Hematopoietic multipotent progenitor cell treated with erythropoietin and hydrocortisone succinate and interleukin-3 and kit ligand, for 15 days (in vitro differentiated cells): ENCODE results near the gene ANKRD39.
A peak's percentile ranks its signal among the peaks of the same experiment; 100 is the strongest.
"Not testable (repeated sequence)": the region's sequence is repeated elsewhere in the genome, so short reads cannot be mapped to it uniquely, and the experiment has no call there.

ENCODE experiments used
- DNase-seq: peaks from one replicate; pipeline ENCODE4 v3.0.0-alpha.2; 2015; ENCODE audit warnings: low spot score

Gene ANKRD39, protein sequence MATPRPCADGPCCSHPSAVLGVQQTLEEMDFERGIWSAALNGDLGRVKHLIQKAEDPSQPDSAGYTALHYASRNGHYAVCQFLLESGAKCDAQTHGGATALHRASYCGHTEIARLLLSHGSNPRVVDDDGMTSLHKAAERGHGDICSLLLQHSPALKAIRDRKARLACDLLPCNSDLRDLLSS

DNA sequence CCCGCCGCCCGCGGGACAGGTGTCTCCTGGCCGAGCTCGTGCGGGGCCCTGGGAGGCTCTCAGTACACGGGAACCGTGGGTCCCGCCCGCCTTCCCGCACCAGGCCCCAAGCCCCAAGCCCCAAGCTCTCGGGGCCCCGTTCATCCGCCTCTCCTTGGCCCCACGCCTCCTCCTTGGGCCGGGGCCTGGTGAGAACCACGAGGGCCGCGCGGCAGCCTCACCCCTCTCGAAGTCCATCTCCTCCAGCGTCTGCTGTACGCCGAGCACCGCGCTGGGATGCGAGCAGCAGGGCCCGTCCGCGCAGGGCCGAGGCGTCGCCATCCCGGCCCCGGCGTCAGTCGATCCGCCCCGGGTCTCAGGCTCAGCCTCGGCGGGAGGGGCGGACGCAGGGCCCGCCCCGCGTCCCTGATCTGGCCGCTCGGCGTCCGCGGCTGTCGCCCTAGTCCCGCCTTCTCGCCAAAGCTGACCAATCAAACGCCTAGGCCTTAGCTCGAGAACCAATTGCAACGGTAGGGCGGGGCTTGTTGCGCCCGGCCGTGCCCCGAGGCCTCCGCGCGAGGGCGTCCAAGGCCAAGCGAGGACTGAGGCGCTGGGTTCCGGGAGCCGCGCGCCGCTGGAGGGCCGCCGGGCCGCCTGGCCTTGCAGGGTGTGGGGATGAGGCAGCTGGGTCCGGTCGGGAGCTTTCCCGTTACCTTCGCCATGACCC lies at the start of gene ANKRD39:
Gene ANKRD39 (minus strand): TSS at position 350 of the 706 bp plus-strand sequence. CDS start 29 bp downstream, at position 321.
- DNase-seq: peak; percentile 99

DNA sequence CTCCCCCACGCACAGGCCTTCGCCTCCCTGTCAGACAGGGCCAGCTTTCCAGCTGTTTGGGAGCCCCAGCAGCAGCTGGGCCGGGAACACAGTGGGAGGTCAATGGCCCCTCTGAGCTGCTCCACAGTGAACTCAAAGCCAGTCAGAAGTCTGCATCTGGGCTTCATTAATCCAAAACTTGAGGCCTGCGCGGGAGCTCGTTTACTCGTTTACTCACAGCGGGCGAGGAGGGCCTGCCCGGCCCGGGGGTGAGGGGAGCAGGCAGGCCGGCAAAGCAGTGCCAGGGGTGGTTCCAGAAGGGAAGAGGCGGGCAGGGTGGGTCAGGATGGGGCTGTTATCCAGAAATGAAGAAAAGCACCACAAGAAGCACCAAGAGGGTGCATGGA lies 48.9 kb upstream of the ANKRD39 start:
- DNase-seq: no peak

DNA sequence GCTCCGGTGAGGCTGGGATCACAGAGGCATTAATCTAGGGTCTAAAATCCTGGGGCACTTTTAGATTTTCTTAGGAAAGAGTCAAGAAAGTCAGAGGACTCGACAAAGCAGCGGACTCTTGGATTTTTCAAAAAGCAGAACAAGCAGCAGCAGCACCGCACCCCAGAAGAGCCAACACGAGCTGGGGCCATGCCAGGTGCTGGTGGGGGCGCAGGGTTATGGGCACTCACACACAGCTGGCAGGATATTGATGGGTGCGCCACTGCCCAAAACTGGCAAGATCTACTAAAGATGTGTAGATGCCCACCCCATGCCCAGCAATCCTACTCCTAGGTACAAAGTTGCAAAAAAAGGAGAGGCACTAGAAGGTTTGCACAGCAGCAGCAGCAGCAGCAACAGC lies 46.0 kb upstream of the ANKRD39 start:
- DNase-seq: no peak

DNA sequence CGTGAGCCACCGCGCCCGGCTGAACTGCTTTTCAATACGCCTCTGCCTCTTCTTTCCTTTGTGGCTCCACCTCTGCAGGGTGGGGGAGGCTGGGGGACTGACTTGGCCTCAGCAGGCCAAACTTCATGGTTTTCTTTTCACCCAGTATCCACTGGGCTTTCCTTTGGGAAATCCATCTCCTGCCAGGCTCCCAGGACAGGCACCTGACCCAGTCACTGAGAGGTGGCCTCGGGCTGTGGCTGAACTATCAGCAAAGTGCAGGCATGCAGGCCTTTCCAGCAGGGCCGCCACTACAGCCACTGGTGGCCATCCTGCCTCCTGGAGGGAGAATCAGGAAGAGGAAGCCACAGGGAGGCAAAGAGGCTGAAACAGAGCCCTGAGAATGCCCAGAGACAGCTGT lies 45.5 kb upstream of the ANKRD39 start:
- DNase-seq: no peak

DNA sequence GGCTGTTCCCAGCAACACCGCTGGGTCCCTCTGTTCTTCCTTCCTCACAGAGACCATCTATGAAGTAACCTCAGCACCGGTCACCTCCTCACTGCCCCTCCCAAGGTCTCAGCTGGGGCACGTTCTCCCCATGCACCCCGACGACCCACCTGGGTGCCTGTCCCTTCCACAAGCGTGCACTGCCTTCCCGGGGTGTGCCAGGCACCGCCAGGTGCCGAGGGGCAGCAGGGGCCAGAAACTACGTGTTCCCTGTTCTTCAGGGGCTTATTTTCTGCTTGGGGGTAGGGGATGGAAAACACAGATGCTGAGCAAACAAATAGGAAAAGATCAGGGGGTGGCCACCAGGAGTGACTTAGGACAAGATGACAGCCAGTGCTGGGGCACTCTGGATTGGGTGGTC lies 42.4 kb upstream of the ANKRD39 start:
- no peak for DNase-seq

DNA sequence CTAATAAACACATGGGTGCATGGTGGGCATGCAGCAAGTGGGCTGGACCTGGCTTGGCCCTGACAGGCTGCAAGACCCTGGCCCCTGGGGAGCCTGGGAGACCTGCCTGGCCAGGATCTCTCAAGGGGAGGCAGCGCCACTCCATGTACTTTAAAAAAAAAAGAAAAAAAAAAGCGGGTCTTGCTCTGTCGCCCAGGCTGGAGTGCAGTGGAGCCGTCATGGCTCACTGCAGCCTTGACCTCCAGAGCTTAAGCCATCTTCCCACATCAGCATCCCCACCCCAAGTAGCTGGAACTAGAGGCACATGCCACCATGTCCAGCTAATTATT lies 41.6 kb upstream of the ANKRD39 start:
- no peak for DNase-seq

DNA sequence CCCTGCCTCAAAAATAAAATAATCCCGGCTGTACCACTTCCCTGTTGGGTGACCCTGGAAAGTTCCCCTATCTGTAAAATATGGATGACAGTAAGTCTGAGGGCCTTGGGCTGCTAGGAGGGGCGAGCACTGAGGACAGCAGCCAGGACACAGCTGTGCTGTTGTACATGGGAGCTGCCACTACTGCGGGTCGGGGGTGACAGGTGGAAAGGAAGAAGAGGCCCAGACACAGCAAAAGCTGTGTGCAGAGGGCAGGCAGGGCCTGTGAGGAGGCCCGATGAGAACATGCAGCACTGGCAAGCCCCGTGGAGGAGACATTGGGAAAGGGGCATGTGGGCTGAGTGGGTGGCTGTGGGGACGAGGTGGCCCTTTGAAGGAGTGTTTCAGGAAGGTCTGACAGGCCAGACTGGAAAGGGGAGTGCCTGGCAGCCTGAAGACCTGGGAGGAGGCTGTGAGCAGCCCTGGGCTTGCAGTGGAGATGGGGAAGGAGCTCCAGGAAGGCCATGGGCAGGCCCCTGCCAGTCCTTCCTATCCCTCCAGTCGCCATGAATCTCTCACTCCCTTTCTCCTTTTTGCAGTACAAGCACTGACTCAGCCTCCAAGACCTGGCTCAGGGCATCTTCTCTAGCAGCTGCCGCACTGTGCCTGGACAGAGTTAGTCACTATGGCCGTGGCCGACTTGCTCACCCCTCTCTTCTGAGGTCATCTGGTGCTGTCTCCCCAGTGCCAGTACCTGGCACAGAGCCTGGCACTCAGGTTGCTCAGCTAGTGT lies 41.0 kb upstream of the ANKRD39 start:
- no peak for DNase-seq

DNA sequence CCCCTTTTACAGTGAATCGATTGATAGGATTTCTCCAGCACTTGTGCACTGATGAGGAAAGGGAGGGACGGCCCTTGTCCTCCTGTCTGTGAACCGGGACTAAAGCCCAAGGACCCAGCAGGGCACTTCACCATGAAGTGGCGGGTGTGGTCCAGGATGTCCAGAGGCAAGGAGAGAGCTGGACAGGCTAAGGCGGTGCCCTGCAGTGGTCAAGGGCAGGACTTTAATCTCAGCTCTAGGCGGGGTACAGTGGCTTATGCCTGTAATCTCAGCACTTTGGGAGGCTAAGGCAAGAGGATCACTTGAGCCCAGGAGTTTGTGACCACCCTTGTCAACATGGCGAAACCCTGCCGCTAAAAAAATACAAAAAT lies 40.3 kb upstream of the ANKRD39 start:
- no peak for DNase-seq

DNA sequence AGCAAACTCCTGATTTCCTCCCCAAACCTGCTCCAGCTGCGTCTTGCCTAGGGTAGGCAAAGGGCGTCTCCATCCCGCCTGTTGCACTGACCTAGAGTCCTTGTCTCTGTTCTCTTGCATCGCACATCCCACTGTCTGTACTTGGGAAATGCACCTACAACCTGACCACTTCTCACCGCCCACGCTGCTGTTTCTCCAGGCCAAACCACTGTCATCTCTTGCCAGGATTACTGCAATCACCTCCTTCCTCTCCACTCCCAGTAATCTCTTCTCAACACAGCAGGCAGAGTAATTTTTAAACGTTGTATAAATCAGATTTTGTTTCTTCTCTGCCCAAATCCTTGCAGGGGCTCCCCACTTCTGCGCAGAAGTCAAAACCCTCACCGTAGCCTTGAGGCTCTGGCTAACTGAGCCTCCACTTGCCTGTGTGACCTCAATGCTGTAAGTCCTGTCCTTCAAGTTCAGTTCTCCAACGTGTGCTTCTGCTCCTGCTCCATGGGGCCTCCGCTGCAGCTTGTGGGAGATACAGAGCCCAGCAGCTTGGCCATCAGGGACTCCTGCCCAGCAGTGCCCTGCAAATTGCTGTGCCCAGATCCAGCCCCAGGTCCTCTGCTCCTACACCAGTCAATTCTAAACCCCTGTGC lies 39.8 kb upstream of the ANKRD39 start:
- DNase-seq: no peak

DNA sequence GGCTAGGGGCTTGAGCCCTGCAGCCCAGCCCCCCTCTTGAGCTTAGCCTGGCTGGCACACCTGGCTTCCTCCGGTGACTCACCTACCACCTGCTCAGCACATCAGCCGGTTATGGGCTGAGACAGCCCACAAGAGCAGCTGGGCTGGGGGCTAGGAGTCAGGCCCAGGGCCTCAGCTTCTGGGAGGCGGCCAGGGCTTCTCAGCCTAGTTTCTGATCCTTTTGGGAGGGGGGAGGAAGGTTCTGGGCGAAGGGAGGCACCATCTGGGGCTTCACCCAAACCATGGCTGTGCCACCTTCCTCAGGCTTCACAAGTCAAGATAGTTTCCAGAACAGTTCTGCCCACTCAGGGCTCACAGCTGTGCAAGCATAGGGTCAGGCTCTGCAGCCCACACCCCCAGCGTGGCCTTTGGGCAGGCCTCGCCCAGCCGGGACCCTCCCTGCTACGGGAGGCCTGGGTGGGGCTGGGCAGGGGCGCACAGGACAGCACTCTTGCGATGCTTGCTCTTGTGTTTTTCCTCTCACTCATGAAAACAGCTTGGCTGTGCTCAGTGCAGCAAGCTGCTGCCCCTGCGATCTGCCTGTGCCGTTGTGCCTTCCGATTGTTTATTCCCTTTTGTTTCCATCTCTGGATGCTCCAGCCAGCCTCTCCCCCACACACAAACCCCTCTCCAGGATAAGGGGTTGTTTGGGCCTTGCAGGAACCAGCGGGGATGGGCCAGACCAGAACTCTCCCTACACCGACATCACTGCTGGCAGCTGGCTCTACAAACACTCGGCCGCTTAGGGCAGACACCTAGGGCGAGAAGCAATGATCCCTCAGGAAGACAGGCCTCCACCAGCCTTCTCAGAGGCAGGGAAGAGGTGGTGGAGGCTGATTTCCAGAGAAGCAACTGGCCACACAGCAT lies 38.2 kb upstream of the ANKRD39 start:
- no peak for DNase-seq

DNA sequence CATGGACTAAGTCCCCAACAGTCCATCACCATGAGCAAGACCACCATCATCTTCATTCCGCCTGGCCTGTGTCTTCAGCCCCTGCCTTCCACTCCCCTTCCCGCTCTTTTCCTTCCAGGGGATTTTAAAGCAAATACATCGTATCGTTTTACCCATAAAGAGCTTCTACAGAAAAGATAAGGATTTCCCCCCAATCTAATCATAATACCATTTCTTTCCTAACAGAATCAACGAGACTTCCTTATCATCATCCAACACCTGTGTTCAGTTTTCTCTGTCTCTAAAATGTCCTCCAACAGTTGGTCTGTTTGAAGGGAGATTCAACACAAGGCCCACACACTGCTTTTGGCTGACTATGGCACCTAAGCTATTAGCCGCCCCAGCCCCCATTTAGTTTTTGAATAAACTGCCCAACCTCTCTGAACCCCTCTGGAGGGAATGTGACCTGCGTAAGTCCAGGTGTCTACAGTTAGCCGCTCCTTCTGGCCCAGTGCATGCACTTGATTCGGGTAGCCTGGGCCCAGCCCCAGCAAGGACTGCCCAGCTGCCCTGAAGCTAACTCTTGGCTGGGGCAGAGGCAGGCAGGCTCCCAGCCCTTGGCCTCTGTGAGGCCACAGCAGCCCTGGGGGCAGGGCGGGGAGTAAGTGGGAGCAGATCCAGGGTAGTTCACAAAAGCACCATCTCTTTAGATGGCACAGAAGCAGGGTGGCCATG lies 37.4 kb upstream of the ANKRD39 start:
- DNase-seq: peak; percentile 39

DNA sequence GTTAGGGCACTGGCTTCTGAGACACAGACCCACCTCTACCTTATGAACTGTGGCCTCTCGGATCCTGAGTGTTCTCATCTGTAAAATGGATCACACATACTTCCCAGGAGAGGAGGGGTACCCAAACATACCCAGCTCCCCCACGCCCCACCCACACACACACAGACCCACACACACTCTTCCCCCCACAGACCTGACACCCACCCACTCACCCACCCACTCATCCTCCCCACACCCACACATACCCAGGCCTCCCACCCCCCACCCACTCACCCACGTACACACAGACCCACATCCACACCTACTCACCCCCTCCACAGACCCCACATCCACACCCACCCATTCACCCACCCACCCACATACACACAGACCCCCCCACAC lies 36.3 kb upstream of the ANKRD39 start:
- DNase-seq: no peak

DNA sequence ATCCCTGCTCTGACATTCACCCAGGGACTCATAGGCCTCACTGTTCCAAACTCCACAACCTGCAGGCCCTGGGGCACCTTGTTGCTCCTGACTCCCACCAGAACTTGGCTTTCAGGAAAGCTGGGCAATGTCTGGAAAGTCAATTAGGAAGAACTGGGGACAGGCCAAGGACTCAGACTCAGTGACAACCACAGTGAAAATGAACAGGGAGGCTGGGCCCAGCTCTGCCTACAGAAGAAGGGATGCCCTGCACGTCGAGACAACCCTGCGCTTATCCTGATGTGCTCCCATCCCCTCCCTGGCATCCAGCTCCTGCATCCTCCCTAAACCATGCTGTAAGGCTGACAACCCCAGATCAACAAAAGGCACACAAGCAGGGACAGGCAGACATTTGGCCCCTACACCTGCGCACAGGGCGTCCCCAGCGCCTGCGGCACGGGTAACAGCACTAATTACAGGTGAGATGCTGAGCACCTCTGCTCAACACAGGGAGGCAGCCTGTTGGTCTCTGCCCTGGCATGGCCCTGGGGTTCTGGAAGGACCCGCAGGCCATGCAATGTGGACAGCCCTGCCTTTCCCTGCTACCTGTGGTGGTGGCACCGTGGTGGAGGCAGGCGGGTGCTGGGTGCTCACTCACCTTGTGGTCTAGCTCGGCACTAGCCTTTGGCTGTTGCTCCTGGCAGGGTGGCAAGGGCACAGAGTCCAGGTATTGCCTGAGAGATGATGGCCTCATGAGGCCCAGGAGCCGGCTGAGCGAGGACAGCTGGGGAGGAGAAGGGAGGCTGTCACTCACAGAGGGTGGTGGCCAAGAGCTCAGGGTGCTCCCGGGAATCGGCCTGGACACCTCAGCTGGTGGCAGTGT lies 35.7 kb upstream of the ANKRD39 start:
- DNase-seq: no peak

DNA sequence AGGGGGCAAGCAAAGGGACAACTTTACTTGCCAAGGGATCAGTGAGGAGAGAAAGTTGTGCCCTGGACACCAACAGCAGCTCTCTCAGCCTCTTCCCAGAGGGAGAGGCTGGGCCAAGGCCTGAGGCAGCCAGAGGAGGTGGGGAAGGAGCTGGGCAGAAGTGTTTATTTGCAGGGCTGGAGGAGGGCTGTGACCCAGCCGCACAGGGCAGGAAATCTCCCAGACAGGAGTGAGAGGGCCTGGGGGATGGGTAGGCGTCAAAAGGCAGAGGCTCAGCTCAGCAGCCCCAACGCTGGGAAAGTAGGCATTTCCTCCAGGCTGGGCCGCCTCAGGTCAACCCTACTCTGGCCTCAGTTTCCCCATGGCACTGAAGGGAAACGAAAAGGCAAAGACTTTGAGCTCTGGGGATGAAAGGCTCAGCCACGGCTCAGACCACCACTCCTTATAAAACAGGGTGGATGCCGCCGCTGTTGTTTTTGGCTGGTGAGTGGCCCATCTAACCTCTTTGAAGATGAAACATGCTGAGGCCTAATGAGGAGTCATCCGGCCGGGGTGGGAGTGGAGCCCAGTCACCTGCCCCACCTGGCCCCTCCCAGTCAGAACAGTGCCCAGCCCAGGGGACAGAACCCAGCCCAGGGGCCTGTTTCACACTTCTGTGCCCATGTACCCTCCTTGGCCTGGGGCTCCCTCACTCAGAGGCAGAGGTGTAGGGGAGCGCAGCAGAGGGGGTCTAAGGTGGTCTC lies 33.9 kb upstream of the ANKRD39 start:
- no peak for DNase-seq

DNA sequence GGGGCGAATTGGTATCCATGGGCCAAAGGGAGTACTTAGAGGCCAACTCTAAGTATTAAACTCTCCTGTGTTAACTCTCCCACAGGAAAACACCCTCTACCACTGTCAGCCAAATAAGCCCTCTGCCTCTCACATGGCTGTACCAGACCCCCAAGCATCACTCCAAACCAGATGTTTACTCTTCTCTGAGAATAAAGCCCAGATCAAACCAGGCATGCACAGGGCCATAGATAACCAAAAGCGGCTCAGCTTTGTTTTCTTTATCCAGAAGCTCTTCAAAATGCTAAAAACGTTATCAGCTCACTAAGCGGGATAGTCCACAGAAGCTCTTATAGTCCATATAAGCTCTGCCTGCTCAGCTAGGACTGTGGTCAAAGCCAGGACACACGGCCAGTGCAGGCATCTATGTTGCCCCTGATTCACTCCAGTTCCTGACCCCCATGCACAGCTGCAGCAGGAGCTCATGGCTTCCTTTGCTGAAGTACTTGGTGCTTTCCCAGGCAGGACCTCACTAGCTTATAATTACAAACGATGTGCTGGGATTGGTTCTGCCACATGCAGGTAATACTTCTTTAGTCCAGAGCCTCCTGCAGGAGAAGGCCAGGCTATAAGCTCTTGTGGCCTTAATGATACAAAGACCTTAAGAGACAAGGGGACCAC lies 33.0 kb upstream of the ANKRD39 start:
- no peak for DNase-seq

DNA sequence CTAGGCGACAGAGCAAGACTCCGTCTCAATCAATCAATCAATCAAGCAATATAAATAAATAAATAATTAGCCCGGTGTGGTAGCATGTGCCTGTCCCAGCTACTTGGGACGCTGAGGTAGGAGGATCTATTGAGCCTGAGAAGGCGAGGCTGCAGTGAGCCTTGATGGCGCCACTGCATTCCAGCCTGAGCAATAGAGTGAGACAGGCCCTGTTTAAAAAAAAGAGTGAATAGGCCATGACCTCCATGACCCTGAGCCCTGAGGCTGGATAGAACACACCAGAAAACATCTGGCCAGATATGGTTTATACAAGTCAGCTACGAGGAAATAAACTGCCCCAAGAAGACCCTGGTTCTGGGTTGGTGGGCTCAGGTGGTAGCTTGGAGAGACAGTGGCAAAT lies 32.4 kb upstream of the ANKRD39 start:
- no peak for DNase-seq

DNA sequence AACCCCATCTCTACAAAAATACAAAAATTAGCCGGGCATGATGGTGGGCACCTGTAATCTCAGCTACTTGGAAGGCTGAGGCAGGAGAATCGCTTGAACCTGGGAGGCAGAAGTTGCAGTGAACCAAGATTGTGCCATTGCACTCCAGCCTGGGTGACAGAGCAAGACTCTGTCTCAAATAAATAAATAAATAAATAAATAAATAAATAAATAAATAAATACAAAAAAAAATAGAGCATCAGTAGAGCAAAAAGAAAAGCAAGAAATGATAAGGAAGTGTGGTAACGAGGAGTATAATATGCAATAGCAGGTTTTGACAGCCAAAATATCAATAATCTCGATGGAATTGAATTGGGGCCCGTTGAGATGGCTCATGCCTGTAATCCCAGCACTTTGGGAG lies 31.7 kb upstream of the ANKRD39 start:
- not testable (repeated sequence) for DNase-seq

DNA sequence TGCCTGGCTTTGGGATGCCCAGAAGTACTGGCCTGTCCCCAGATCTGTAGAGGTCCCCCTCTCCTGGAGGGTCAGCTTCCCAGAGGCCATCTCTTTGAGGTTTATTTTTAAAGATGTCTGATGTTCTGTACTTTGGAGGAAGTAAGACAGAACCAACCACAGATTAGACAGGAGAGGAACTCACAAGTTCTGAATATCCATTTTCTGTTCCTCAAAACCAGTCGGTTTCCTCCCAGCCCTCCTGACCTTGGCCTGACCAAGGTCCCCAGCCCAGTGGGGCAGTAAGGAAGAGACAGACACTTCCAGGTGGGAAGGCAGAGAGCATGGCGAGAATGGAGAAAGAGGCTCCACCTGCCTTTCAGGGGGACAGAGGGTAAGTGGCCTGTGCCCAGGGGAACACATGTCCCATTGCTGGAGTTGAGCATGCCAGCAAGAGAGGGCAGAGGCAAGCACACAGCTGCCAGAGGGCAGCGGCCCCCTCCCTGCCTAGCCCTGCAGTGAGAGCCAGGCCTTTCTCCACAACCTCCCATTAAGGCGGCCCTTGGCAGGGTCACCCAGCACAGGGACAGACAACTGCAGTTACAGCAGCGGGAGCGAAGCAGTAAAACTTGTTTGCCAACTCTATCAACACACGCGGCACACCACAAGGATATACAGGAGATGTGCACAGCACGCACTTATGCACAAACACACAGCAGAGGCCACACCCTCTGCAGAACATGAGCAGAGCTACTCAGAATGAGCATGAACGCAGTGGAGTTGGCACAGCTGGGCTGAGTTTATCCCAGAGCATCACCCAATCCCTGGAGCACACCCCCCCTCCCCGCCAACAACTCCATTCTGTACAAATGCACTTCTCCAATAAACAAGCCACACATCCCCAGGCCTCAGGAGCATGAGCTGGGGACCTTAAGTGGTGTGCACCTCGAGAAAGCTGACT lies 30.5 kb upstream of the ANKRD39 start:
- no peak for DNase-seq
